HepG2 (cell line): ENCODE results near the gene MRPL20. TPM values are rescaled to one million over a fixed set of nuclear protein-coding genes. Genes with fewer than 3 reads are reported as not detected.
A peak's percentile ranks its signal among the peaks of the same experiment; 100 is the strongest.

ENCODE experiments used
- GATA4 ChIP-seq: sonication (generic); IDR thresholded peaks from 2 replicates; pipeline ENCODE4 v1.6.1; 2016; ENCODE audit warnings: antibody characterized with exemption, low read depth, borderline replicate concordance
- HIVEP1 ChIP-seq: sonication (generic); formaldehyde crosslinking; IDR thresholded peaks from 2 replicates; pipeline ENCODE4 v1.4.0; 2020; ENCODE audit warnings: mild to moderate bottlenecking, missing genetic modification reagents
- HNRNPH1 ChIP-seq: fragments of 200-400 bp; formaldehyde crosslinking; optimal IDR thresholded peaks from 2 replicates; pipeline ENCODE3; 2017; ENCODE audit warnings: mild to moderate bottlenecking, low read depth, low read length
- HOXA3 ChIP-seq: sonication (generic); formaldehyde crosslinking; IDR thresholded peaks from 2 replicates; pipeline ENCODE4 v1.5.0; 2020; ENCODE audit warnings: missing genetic modification reagents
- KAT7 ChIP-seq: IDR thresholded peaks from 2 replicates; pipeline ENCODE4 v1.6.1; 2018; ENCODE audit warnings: borderline replicate concordance, missing compliant biosample characterization
- KLF12 ChIP-seq: sonication (generic); formaldehyde crosslinking; IDR thresholded peaks from 2 replicates; pipeline ENCODE4 v1.4.0; 2020; ENCODE audit warnings: missing genetic modification reagents, borderline replicate concordance
- RAD51 ChIP-seq: fragments of 450-650 bp; IDR thresholded peaks from 2 replicates; pipeline ENCODE4 v1.6.1; 2016; ENCODE audit warnings: borderline replicate concordance
- RERE ChIP-seq: IDR thresholded peaks from 2 replicates; pipeline ENCODE4 v1.6.1; 2016; ENCODE audit warnings: low read depth, missing genetic modification reagents, missing compliant biosample characterization
- SP1 ChIP-seq, 2 experiments: fragments of 450-650 bp in 1 of 2; sonication (generic) in 1 of 2; formaldehyde crosslinking in 1 of 2; IDR thresholded peaks; 2 replicates each; pipeline versions ENCODE4 v1.4.0 to v1.6.1; 2016 to 2020; ENCODE audit warnings: missing genetic modification reagents in 1 of 2
- TBL1XR1 ChIP-seq: fragments of 150-350 bp; IDR thresholded peaks from 2 replicates; pipeline ENCODE4 v1.6.1; 2014; ENCODE audit warnings: borderline replicate concordance, low read length; ENCODE audit not compliant: partially characterized antibody
- ZBTB21 ChIP-seq: sonication (generic); formaldehyde crosslinking; IDR thresholded peaks from 2 replicates; pipeline ENCODE4 v1.4.0; 2020; ENCODE audit warnings: missing genetic modification reagents
- ZNF280B ChIP-seq: sonication (generic); formaldehyde crosslinking; IDR thresholded peaks from 2 replicates; pipeline ENCODE4 v1.5.0; 2020; ENCODE audit warnings: missing genetic modification reagents, mild to moderate bottlenecking, borderline replicate concordance
- ZNF329 ChIP-seq: sonication (generic); formaldehyde crosslinking; IDR thresholded peaks from 2 replicates; pipeline ENCODE4 v1.9.0; 2021; ENCODE audit warnings: low read depth, mild to moderate bottlenecking, missing genetic modification reagents
- ZNF546 ChIP-seq: sonication (generic); formaldehyde crosslinking; conservative IDR thresholded peaks from 2 replicates; pipeline ENCODE4 v1.8.1; 2023; ENCODE audit warnings: mild to moderate bottlenecking, missing genetic modification reagents
- ZNF557 ChIP-seq: sonication (generic); formaldehyde crosslinking; IDR thresholded peaks from 2 replicates; pipeline ENCODE4 v1.4.0; 2020; ENCODE audit warnings: missing genetic modification reagents
- ZNF776 ChIP-seq: sonication (generic); formaldehyde crosslinking; IDR thresholded peaks from 2 replicates; pipeline ENCODE4 v1.4.0; 2020; ENCODE audit warnings: mild to moderate bottlenecking, missing genetic modification reagents
- ZSCAN21 ChIP-seq: sonication (generic); formaldehyde crosslinking; IDR thresholded peaks from 2 replicates; pipeline ENCODE4 v1.8.0; 2022; ENCODE audit warnings: mild to moderate bottlenecking, missing genetic modification reagents, moderate library complexity, borderline replicate concordance
- polyA plus RNA-seq, 8 experiments: library from polyadenylated mRNA; depleted of rRNA in 3 of 8; stranded (reverse) in 7 of 8; unstranded in 1 of 8; fragments of >200 nt; fragmentation: Illumina TruSeq in 4 of 8; extraction: Trizol in 4 of 8; gene quantifications; 2 replicates each; pipeline versions ENCODE4 v1.2.1 to v1.2.3, GENCODE V29; 2011 to 2016; ENCODE audit warnings: low read depth in 4 of 8, missing spikeins in 1 of 8, mixed read lengths in 1 of 8; ENCODE audit not compliant: insufficient read depth in 1 of 8
- total RNA-seq, 5 experiments: library from RNA; depleted of rRNA; stranded (reverse); fragments of >200 nt; fragmentation: Illumina TruSeq; extraction: Trizol; gene quantifications; 2 replicates each; pipeline ENCODE4 v1.2.3, GENCODE V29; 2016; ENCODE audit warnings: low read depth in 1 of 5
- TF ChIP-seq, protein P1 (sequence below): sonication (generic); formaldehyde crosslinking; IDR thresholded peaks from 2 replicates; pipeline ENCODE4 v1.5.1; 2020; ENCODE audit warnings: missing genetic modification reagents, mild to moderate bottlenecking, borderline replicate concordance
- TF ChIP-seq, protein P2 (sequence below): sonication (generic); formaldehyde crosslinking; IDR thresholded peaks from 2 replicates; pipeline ENCODE4 v1.4.0; 2020; ENCODE audit warnings: missing genetic modification reagents

MRPL20 gene
- total and polyA plus RNA-seq, 2 of the 13 experiments (the other 11 are each of a cell fraction or from before 2014, with no cell fraction given), result 59.2 to 127 TPM

- TF ChIP-seq, protein P1, sequence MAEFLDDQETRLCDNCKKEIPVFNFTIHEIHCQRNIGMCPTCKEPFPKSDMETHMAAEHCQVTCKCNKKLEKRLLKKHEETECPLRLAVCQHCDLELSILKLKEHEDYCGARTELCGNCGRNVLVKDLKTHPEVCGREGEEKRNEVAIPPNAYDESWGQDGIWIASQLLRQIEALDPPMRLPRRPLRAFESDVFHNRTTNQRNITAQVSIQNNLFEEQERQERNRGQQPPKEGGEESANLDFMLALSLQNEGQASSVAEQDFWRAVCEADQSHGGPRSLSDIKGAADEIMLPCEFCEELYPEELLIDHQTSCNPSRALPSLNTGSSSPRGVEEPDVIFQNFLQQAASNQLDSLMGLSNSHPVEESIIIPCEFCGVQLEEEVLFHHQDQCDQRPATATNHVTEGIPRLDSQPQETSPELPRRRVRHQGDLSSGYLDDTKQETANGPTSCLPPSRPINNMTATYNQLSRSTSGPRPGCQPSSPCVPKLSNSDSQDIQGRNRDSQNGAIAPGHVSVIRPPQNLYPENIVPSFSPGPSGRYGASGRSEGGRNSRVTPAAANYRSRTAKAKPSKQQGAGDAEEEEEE (CRISPR knock-in tag), result no peak
- TF ChIP-seq ZNF280B, result 0 out of 2 replicates have a peak, but pooled peaks have one; percentile 39
- no peak for TF ChIP-seq ZNF557 (CRISPR knock-in tag)
- no peak for TF ChIP-seq HOXA3 (CRISPR knock-in tag)
- TF ChIP-seq ZNF546, result 0 out of 2 replicates have a peak, but pooled peaks have one; percentile 3
- no peak for TF ChIP-seq SP1 (IDR thresholded peaks at IDR 0.05)
- 0 out of 2 replicates have a peak, but pooled peaks have one; percentile 7 for TF ChIP-seq SP1 (CRISPR knock-in tag; IDR thresholded peaks at IDR 0.05)
- no peak for TF ChIP-seq GATA4
- TF ChIP-seq ZBTB21 (CRISPR knock-in tag), result no peak
- no peak for TF ChIP-seq RERE
- TF ChIP-seq, protein P2, sequence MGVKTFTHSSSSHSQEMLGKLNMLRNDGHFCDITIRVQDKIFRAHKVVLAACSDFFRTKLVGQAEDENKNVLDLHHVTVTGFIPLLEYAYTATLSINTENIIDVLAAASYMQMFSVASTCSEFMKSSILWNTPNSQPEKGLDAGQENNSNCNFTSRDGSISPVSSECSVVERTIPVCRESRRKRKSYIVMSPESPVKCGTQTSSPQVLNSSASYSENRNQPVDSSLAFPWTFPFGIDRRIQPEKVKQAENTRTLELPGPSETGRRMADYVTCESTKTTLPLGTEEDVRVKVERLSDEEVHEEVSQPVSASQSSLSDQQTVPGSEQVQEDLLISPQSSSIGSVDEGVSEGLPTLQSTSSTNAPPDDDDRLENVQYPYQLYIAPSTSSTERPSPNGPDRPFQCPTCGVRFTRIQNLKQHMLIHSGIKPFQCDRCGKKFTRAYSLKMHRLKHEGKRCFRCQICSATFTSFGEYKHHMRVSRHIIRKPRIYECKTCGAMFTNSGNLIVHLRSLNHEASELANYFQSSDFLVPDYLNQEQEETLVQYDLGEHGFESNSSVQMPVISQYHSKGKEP, result 0 out of 2 replicates have a peak, but pooled peaks have one; percentile 3
- TF ChIP-seq HNRNPH1, result no peak
- no peak for TF ChIP-seq KLF12 (CRISPR knock-in tag)
- TF ChIP-seq ZNF776, result no peak
- no peak for TF ChIP-seq HIVEP1 (CRISPR knock-in tag)
- no peak for TF ChIP-seq KAT7 (CRISPR knock-in tag)
- TF ChIP-seq ZSCAN21, result no peak
- TF ChIP-seq RAD51, result no peak
- TF ChIP-seq TBL1XR1, result no peak
- peak; percentile 0; the same call in 1 of the 2 replicates for TF ChIP-seq ZNF329 (CRISPR knock-in tag)
These were observed 7.1 kb downstream of the MRPL20 start (continued) for GRCh38 chr1:1399872-1400575.
